Bone marrow (tissue), 2 donors: ENCODE results near the gene WDTC1.

Experiments used
- DNase-seq, 2 donors: peaks; one replicate each; lab custom pipeline; 2025; lab: John Stamatoyannopoulos, UW

The WDTC1 gene

GRCh38 chr1:27356277-27356618, 121.8 kb downstream of the WDTC1 start:
- DNase-seq, result no peak

DNA sequence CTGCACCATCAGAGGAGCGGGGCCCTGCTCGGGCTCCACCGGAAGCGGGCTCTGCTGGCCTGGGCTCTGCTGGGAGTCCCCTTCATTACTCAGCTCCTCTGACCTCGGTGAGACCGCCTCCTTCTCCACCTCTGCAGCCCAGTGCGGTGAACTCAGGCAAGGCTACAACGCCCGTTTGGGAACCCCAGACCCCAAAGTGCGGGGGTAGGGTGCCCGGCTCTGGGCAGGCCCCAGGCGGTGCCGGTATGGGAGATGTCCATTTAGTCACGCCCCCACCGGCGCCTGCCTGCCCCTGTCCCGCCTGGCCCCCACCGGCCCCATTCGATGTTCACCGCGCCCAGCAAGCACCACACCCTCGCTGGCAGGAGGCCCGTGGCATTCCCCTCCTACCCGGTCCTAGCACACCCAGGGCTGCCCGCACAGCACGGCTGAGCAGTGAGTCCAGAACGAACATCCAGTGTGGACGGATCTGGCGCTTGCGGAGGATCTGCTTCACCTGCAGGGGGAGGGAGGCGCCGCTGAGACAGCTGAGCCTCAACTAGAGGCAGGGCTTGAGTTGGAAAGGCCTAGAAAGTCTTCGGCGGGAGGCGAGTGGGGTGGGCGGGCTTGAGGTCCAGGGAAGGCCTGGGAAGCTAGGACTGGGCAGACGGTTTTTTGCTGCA, 122.3 kb downstream of the WDTC1 start:
- no peak for DNase-seq

GRCh38 chr1:27357281-27358037, 123.0 kb downstream of the WDTC1 start:
- peak; percentile 29 to 57 for DNase-seq
